Middle frontal gyrus (tissue), 1 donor: ENCODE measurements around the gene GALNT10.

Experiments
- DNase-seq: peaks from one replicate; pipeline ENCODE4 v3.0.0-alpha.2; 2015; ENCODE audit warnings: low spot score; ENCODE audit errors: extremely low spot score

The GALNT10 gene

GRCh38 chr5:154402611-154403010, 212.1 kb downstream of the GALNT10 start:
- no peak for DNase-seq

GRCh38 chr5:154403234-154403633, 212.7 kb downstream of the GALNT10 start:
- DNase-seq, result no peak

GRCh38 chr5:154403776-154404387, 213.3 kb downstream of the GALNT10 start:
- DNase-seq, result no peak

GRCh38 chr5:154405078-154405792, 214.7 kb downstream of the GALNT10 start:
- DNase-seq, result peak; percentile 55

GRCh38 chr5:154406231-154406630, 215.7 kb downstream of the GALNT10 start:
- no peak for DNase-seq

- no peak for DNase-seq
These were observed 216.3 kb downstream of the GALNT10 start for GRCh38 chr5:154406826-154407225.

GRCh38 chr5:154408811-154409210, 218.3 kb downstream of the GALNT10 start:
- no peak for DNase-seq

GRCh38 chr5:154409230-154409840, 218.8 kb downstream of the GALNT10 start:
- DNase-seq, result no peak

GRCh38 chr5:154410008-154410407, 219.5 kb downstream of the GALNT10 start:
- DNase-seq, result no peak

GRCh38 chr5:154410786-154411185, 220.3 kb downstream of the GALNT10 start:
- no peak for DNase-seq

GRCh38 chr5:154411338-154411737, 220.8 kb downstream of the GALNT10 start:
- no peak for DNase-seq

GRCh38 chr5:154412316-154412715, 221.8 kb downstream of the GALNT10 start:
- DNase-seq, result no peak

GRCh38 chr5:154412925-154413324, 222.4 kb downstream of the GALNT10 start:
- no peak for DNase-seq

- no peak for DNase-seq
These were observed 224.6 kb downstream of the GALNT10 start for GRCh38 chr5:154415114-154415513.

GRCh38 chr5:154418344-154418820, 227.8 kb downstream of the GALNT10 start:
- DNase-seq, result no peak

- DNase-seq, result no peak
These were observed 228.7 kb downstream of the GALNT10 start for GRCh38 chr5:154419236-154419635.

GRCh38 chr5:154421868-154422267, 231.3 kb downstream of the GALNT10 start:
- DNase-seq, result no peak

GRCh38 chr5:154422298-154422697, 231.8 kb downstream of the GALNT10 start:
- no peak for DNase-seq

- DNase-seq, result no peak
These were observed 237.7 kb downstream of the GALNT10 start for GRCh38 chr5:154428208-154428607.

- DNase-seq, result no peak
These were observed 238.8 kb downstream of the GALNT10 start for GRCh38 chr5:154429341-154429740.

- no peak for DNase-seq
These were observed 239.9 kb downstream of the GALNT10 start for GRCh38 chr5:154430466-154430865.

GRCh38 chr5:154430961-154431630, 240.6 kb downstream of the GALNT10 start:
- DNase-seq, result no peak
